Left hindlimb (tissue), 1 donor: ENCODE results near the gene FEN1.

Experiments
- DNase-seq: peaks from one replicate; pipeline ENCODE4 v3.0.0-alpha.2; 2018

Gene FEN1

DNA sequence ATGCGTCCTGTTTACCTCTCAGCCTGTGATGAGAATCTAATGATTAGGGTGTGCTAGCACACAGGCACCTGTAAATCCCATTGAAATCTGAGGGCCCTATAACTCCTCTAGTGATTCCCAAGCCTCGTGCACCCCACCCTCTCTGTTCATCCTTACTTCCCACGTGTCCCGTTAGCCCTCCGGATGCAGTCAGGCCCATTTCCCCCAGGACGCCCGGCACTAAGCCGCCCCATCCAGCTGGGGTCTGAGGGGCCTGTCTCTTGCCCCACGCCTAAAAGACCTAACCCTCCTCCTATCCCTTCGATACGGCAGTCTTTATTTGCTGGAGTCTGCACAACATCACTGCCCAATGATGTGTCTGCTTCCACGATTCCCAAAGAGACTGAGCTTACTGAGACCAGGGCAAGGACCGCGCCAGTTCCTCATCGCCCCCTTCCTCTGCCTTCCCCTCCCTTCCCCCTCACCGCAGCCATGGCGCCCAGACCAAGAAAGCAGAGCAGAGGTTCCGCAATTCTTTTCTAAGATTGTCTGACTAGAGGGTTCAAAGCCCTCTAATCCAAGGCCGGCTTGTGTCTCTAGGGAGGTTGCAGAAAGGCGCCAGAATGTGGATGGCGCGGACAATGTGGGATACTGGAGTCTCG, 34.3 kb downstream of the FEN1 start:
- no peak for DNase-seq

DNA sequence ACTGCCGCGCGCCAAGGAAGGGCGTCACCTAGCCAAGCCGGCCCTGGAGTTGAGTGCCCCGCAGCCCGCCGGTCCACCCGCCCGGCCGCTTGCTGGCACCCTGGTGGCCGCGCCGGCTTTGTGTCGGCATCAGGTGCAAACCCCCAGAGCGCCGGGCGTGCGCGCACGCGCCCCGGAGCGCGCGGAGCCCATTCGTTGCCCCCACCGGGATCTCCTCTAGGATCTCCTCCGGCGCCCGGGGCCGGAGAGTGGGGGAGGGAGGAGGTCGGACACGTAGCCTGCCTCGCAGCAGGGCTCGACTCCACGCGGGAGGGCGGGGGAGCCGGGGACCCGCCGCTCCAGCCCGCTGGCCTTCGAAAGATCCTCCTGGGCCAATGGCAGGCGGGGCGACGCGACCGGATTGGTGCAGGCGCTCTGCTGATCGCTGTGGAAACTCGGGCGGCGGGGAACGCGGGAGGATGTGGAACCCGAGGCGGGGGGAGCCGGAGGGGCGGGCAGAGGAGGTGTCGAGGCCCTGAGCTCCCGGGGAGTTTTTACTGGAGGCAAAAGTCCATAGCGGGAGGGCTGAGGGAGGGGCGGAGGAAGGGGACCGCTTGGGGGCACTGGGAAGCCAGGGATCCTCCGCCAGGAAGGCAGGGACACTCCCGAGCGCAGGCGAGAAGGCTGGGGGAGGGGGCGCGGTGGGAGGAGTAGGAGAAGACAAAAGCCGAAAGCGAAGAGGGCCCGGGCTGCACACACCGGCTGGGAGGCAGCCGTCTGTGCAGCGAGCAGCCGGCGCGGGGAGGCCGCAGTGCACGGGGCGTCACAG, 35.1 kb downstream of the FEN1 start, which contains the start of gene FADS2:
Gene FADS2 (plus strand): TSS at position 730 of the 808 bp plus-strand sequence. CDS start 91 bp downstream, outside the sequence.
- DNase-seq = peak; percentile 99

DNA sequence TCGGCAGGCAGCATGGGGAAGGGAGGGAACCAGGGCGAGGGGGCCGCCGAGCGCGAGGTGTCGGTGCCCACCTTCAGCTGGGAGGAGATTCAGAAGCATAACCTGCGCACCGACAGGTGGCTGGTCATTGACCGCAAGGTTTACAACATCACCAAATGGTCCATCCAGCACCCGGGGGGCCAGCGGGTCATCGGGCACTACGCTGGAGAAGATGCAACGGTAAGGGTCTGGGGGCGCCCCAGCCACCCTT, 35.6 kb downstream of the FEN1 start:
- no peak for DNase-seq

DNA sequence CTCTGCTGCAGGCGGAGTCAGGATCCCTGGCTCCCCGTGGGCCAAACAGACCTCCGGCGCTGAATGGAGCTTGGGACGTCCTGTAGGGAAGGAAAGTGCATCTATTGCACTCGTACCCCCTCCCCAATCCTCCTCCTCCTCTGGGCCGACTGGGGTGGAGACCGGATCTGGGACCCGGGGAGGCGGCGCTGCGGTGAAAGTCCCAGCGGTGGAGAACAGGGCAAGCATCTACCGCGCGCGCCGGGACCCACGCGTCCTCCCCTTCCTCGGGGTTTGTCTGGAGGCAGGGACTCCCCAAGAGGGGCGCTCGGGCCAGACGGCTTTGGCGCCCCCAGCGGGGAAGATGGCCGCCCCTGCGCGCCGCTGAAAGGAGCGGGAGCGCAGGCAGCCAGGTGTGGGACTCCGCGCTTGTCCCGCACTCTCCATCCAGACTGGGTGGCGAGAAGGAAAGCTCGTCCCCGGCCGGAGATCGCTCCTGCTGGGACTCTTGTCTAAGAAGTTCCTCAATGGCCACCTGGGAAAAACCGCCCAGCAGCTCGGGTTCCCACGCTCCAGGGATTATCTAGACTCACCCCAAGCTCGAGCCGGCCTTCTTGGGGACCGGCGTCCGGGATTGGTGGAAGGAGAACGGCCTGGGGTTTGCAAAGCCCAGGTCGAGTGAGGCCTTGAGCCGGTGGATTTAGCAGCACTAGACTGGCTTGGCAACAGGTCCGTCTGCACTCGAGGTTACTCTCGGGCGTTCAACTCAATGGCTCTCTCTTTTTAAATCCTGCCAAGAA, 36.1 kb downstream of the FEN1 start:
- peak; percentile 58 for DNase-seq

DNA sequence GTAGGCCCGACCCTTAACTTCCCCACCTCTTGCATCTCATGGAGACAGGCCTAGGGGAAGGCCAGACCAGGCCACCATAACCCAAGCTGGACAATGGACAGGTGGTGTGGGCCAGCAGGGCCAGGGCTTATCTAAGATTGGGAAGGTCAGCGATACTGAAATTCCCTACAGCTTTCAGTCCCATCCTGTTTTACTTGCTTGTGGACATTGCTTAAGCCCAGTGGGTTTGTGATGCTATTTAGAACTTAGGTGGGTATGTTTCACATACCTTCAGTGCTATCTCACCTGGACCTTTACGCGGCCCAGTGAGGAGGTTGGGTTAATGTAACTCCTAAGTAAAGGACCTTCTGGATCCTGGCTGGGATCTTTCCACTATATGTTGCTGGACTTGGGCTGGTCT, 37.1 kb downstream of the FEN1 start:
- DNase-seq = no peak

DNA sequence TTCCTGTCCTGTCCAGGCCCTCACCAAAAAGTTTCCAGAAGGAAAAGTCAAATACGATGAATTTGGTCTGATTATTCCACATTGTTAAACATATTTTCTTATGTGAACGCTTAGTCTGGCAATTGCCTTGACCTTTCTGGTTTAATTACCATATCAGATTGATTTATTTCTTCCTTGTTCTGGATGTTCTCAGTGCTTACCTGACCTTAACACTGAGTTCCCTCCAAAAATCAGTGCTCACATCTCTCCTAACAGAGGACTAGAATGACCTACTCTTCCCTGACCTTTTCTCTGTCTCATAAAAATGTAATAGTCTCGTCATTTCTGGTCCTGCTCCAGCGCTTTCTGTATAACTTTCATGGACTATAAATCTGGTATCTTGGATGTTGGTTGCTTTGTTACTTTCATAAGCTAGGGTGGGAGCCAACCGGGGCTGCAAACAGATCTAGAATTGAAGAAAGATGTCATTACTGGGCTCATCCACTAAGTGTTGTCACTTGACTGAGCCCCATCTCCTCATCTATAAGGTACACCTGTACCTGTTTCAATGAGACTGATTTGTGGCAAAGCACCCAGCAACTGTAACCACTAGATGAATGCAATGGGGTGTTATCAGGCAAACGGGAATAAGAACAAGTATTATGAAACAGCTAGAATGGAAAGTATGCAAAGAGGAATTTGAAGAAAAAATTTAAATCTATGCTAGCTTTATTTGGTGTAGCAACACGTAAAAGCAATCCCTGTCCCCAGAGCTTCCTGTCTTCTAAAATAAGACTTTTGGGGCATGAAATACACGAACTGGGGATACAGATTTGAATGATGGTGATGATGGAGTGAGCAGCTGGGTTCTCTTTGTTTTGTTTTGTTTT, 37.8 kb downstream of the FEN1 start:
- DNase-seq = no peak

DNA sequence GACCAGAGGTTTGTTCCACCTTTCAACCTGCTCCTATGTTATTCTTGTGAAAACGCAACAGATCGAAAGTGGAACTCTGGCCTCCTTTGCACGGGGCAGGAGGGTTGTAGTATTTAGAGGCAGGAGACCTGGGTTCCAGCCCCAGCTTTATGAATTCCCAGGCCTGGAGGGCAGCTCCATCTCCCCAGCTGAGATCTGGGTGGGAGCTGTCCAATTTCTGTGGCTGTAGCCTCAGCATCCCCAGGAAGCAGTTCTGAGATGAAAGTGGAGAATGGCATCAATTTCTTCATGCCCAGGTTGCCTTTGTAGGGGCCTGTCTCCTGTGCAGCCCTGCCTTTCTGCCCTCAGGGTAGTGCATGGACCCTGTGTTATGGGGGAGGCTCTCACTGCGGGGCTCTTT, 39.5 kb downstream of the FEN1 start:
- no peak for DNase-seq

DNA sequence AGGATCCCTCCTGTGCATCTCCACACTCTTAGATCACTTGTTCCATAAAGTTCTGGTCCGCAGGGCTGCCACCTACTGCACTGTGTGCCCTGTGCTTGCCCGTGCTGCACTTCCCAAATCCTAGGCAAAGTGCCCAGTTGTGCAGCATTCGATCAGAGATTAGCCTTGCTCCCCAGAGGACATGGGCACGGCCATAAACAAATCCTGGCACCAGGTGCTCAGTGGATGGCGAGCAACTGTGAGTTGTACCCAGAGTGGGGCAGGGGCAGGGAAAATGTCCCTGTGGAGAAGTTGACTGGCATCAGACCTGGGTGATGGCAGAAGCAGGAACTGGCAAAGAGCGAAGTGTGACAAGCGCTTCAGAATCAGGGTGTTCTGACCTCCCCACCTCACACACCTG, 40.0 kb downstream of the FEN1 start:
- DNase-seq = peak; percentile 18

DNA sequence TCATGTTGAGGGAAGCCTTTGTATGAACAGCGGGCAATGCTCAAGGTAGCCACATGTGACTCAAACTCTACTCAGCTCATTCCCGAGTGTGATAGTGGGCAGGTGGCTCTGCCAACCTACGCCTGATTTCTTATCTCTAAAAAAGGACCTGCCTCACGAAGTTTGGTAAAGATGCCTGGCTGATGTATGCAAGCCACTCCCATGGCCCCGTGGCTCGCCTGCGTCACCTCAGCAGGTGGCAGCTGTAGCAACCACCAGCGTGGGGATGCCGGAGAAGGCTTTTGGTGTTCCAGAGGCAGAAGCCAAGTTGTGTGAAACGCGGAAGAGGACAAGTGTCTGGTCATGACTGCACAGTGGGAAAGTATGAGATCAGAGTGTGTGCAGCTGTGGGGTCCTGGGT, 40.8 kb downstream of the FEN1 start:
- peak; percentile 24 for DNase-seq

DNA sequence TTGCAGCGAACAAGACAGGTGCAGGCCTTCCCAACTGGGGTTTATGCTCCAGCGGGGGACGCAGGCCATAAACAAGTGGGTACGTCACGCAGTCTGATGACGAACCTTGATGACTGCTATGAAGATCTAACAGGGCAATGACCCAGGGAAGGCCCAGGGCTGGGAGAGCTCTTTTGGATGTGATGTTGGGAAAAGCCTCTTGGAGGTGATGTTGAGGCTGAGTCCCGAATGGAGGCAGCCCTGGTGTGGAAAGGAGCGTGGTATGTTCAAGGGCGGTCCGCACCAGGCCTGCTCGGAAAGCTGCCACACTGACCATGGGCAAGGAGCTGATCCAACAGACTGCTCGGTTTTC, 41.2 kb downstream of the FEN1 start:
- peak; percentile 21 for DNase-seq

DNA sequence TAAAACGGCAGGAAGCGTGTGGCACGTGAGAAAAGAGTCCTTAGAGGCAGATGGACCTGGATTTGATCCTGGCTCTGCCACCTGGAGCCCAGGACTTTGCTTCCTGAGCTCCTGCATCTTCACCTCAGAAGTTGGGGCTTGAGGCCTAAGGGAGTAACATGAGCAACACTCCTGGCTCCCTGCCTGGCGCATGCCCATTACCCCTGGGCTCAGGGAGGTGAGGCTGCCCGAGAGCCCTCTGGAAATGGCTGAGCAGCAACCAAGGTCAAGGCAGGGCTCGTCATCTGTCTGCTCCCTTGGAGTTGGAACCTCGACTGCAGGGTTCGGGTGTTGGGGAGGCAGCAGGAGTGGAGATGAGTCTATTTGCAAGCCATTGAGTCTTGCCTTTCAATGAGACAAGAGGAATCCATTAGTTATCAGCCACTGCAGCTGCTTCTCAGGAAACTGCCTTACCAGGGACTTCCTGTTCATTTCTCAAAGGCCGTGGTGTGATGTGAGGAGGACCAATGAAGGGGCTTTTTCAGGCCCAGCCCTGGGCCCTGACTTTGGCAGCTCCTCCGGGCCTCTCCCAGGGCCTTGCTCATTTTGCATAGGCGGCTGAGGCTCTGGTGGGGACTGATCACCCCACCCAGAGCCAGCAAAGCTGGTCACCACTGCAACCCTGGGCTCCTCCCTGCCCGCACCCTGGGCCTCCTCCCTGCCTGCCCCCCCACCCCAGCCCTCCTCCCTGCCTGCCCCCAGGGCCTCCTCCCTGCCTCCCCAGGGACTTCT, 41.8 kb downstream of the FEN1 start:
- DNase-seq = peak; percentile 72

DNA sequence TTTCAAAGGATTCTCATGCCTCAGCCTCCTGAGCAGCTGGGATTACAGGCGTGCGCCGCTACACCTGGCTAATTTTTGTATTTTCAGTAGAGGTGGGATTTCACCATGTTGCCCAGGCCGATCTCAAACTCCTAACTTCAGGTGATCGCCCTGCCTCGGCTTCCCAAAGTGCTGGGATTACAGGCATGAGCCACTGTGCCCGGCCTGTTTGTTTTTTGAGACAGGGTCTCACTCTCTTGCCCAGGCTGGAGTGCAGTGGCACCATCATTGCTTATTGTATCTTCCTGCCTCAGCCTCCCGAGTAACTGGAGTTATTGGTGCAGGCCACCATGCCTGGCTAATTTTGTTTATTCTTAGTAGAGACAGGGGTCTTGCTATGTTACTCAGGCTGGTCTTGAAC, 43.5 kb downstream of the FEN1 start:
- no peak for DNase-seq

DNA sequence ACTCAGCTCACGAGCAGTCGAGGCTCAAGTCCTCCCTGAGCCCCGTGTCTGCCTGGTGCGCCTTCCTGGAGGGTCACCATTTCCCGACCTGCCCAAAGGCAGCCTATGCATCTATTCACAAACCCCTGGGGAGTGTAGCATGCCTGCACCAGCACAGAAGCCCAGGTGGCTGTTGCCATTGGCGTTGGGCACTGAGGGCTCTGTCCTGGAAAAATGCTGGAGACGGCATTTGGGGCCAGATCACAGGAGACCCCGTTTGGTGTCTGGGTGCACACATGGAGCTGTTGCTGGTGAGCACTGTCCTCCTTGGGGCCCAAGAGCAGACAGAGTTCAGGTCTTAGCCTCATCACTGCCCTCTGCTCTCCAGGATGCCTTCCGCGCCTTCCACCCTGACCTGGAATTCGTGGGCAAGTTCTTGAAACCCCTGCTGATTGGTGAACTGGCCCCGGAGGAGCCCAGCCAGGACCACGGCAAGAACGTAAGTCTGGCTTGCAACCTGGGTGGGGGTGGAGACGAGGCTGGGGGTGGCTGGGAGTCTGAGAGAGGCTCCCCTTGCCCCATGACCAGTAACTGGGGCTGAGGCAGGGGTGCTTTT, 44.8 kb downstream of the FEN1 start:
- DNase-seq = peak; percentile 7

DNA sequence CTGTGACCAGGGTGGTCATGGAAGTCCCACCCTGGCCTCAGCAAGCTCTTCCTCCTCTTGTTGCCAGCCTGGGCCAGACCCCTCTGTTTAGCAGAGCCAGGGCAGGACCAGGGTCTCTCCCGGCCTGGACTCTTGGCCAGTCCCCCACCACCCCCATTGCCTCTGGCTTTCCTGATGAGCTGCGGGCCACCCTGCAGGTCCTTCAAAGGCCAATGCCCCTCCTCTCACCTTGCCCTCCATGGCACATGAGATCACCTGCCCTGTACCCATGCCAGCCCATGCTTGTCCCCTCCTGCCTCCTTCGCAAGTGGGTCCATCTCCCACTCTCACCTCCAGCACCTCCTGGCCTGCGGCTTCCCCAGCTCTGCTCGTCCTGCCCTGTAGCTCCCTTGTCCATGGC, 45.8 kb downstream of the FEN1 start:
- peak; percentile 15 for DNase-seq

DNA sequence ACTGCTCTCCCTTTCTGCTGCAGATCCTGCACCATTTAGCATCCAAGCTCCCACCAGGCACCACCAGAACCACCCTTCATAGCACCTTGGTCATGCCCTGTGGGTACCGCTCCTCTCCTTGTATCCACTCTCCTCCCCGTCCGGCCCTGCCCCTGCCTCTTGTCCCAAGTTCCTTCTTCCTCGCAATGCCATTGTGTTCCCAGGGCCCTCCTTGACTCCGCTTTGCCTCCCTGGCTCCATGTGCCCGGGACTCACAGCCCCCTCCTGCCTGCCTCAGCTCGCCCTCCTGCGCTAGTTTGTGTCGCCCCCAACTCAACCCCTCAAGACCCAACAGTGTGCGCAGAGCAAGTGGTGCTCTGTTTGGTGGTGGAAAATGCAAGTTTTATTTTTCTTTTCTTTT, 46.2 kb downstream of the FEN1 start:
- peak; percentile 4 for DNase-seq

DNA sequence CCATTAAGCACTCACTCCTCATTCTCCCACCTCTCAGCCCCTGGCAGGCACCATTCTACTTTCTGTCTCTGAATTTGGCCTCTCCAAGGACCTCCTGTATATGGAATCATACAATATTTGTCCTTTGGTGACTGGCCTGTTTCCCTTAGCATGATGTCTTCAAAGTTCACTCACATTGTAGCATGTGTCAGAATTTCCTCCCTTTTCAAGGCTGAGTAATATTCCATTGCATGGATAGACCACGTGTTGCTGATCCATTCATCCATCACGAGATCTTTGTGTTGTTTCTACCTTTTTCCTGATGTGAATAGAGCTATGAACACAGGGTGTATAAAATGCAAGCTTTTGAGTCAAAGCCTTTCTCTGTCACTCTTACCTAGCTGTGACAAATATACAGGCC, 47.0 kb downstream of the FEN1 start:
- DNase-seq = no peak

DNA sequence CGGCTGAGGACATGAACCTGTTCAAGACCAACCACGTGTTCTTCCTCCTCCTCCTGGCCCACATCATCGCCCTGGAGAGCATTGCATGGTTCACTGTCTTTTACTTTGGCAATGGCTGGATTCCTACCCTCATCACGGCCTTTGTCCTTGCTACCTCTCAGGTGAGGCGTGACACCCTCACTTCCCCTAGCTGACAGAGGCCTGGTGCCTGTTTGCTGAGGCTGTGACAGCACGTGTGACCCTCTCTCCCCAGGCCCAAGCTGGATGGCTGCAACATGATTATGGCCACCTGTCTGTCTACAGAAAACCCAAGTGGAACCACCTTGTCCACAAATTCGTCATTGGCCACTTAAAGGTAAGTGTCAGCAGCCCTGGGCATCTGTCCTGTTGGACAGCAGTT, 47.7 kb downstream of the FEN1 start:
- peak; percentile 14 for DNase-seq

DNA sequence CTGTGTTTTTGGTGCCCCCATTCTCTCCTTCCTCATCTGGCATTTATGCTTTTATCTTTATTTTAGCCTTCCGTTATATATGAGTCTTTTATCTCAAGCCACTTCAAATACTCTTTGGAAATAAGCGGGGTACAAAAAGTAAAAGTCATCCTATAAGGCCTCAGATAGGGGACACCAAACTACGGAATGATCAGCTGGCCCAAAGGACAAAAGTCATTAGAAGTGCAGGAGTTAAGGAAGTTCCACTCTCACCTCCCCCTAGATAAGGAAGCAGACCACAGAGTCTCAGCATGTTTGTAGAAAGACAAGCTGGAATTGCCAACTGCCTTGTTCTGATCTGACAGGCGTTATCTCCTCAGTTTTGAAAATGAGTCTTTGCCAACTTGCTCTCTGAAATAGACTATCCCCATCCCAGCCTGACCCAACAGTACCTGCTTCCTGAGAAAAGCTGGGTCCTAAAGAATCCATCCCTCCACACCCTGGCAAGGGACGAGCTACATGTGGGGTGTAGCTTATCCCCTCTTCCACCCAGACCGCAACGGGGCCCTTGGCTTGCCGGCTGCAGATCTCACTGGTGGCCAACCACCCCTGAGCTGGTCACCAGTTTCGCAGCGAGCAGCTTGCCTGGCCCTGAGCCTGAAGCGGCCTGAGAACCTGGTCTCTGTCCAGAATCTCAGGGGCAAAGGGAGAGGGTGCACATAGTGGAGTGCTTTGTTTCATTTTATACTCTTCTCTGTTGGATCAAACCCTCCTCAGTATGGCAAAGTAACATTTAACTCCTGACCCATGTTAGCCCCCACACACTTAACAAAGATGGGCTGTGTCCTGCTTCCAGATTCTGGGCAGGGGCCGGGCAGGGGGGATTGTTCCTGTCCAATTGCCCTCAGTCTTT, 49.2 kb downstream of the FEN1 start:
- peak; percentile 10 for DNase-seq

DNA sequence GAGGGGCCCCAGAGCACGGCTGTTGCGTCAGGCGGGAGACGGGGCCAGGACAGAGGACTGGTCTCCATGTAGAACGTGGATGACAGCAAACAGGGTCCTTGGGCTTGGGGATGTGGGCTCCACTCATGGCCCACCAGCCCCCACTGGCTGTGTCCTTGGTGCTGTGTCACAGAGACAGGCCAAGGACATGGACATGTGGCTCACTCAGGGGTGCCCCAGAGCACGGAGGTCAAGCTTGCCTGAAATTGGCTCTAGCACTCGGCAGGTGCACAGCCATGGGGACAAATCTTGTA, 49.8 kb downstream of the FEN1 start:
- peak; percentile 23 for DNase-seq

DNA sequence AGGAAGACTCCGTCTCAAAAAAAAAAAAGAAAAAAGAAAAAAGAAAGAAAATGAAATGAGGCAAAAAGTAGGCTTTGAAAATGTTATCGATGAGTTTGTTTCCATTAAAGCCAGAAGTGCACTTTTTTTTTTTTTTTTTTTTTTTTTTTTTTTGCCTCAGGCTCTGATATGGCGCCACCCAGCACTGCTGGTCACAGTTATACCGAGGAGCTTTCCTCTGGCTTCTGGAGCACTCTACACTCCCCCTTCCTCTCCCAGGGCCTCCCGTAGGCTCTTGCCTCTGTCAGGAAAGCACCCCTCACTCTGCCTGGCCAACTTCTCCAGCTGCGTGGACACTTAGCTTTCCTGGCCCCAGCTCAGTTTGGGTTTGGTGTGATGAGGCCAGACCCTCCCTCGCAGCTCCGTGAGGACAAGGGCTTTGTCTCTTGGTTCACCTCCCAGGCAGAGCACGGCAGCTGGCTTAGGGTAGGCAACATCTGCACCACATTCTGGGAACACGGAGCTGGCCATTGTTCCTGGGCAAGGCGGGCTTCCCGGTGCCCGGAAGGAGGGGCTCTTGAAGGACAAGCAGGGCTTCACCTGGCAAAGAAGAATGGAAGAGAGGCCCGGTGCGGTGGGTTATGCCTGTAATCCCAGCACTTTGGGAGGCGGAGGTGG, 52.3 kb downstream of the FEN1 start:
- peak; percentile 48 for DNase-seq
